Liver (tissue), 3 donors: ENCODE results near the gene CACNA1B.

Source experiments
- ATF3 ChIP-seq: IDR thresholded peaks from 2 replicates; pipeline ENCODE4 v1.6.1; 2016; ENCODE audit warnings: antibody characterized with exemption
- CTCF ChIP-seq: fragments of 150-350 bp; IDR thresholded peaks from 2 replicates; pipeline ENCODE4 v1.5.1; 2017; ENCODE audit warnings: improper control_type of control experiment, low read depth, low read length; ENCODE audit not compliant: missing input control
- EGR1 ChIP-seq, 2 donors: IDR thresholded peaks; 2 replicates each; pipeline ENCODE4 v1.6.1; 2016 to 2018; ENCODE audit warnings: antibody characterized with exemption in 2 of 2, low read depth in 2 of 2
- GABPA ChIP-seq, 2 donors: IDR thresholded peaks in 1 of 2; conservative IDR thresholded peaks in 1 of 2; 2 replicates each; pipeline ENCODE4 v1.6.1; 2016; ENCODE audit warnings: antibody characterized with exemption in 2 of 2, mild to moderate bottlenecking in 1 of 2, moderate library complexity in 1 of 2
- JUND ChIP-seq, 2 donors: IDR thresholded peaks; 2 replicates each; pipeline ENCODE4 v1.6.1; 2016; ENCODE audit warnings: antibody characterized with exemption in 2 of 2
- RAD21 ChIP-seq, 2 donors: IDR thresholded peaks; 2 replicates each; pipeline ENCODE4 v1.6.1; 2016; ENCODE audit warnings: antibody characterized with exemption in 2 of 2, mild to moderate bottlenecking in 2 of 2
- RXRA ChIP-seq, 2 donors: IDR thresholded peaks; 2 replicates each; pipeline ENCODE4 v1.6.1; 2017 to 2018; ENCODE audit warnings: antibody characterized with exemption in 2 of 2, mild to moderate bottlenecking in 1 of 2
- SP1 ChIP-seq: IDR thresholded peaks from 2 replicates; pipeline ENCODE4 v1.6.1; 2018; ENCODE audit warnings: antibody characterized with exemption, mild to moderate bottlenecking
- TAF1 ChIP-seq: conservative IDR thresholded peaks from 2 replicates; pipeline ENCODE4 v1.6.1; 2016; ENCODE audit warnings: antibody characterized with exemption, mild to moderate bottlenecking
- YY1 ChIP-seq: IDR thresholded peaks from 2 replicates; pipeline ENCODE4 v1.6.1; 2016; ENCODE audit warnings: antibody characterized with exemption, mild to moderate bottlenecking
- TF ChIP-seq, protein P1 (sequence below): IDR thresholded peaks from 2 replicates; pipeline ENCODE4 v1.6.1; 2016; ENCODE audit warnings: antibody characterized with exemption
- TF ChIP-seq, protein P2 (sequence below): IDR thresholded peaks from 2 replicates; pipeline ENCODE4 v1.6.1; 2016; ENCODE audit warnings: antibody characterized with exemption, mild to moderate bottlenecking
- TF ChIP-seq, protein P3 (sequence below): IDR thresholded peaks from 2 replicates; pipeline ENCODE4 v1.6.1; 2016; ENCODE audit warnings: antibody characterized with exemption
- donor health status: healthy.
- donor health status: healthy.

GRCh38 chr9:137900584-137901310 lies 23.2 kb downstream of the CACNA1B start:
- TF ChIP-seq RAD21 (IDR thresholded peaks at IDR 0.05), result no peak
- TF ChIP-seq, protein P1, sequence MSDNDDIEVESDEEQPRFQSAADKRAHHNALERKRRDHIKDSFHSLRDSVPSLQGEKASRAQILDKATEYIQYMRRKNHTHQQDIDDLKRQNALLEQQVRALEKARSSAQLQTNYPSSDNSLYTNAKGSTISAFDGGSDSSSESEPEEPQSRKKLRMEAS, result no peak
- TF ChIP-seq TAF1, result no peak
- TF ChIP-seq ATF3, result no peak
- no peak for TF ChIP-seq CTCF
- TF ChIP-seq SP1, result no peak
- TF ChIP-seq, protein P2, sequence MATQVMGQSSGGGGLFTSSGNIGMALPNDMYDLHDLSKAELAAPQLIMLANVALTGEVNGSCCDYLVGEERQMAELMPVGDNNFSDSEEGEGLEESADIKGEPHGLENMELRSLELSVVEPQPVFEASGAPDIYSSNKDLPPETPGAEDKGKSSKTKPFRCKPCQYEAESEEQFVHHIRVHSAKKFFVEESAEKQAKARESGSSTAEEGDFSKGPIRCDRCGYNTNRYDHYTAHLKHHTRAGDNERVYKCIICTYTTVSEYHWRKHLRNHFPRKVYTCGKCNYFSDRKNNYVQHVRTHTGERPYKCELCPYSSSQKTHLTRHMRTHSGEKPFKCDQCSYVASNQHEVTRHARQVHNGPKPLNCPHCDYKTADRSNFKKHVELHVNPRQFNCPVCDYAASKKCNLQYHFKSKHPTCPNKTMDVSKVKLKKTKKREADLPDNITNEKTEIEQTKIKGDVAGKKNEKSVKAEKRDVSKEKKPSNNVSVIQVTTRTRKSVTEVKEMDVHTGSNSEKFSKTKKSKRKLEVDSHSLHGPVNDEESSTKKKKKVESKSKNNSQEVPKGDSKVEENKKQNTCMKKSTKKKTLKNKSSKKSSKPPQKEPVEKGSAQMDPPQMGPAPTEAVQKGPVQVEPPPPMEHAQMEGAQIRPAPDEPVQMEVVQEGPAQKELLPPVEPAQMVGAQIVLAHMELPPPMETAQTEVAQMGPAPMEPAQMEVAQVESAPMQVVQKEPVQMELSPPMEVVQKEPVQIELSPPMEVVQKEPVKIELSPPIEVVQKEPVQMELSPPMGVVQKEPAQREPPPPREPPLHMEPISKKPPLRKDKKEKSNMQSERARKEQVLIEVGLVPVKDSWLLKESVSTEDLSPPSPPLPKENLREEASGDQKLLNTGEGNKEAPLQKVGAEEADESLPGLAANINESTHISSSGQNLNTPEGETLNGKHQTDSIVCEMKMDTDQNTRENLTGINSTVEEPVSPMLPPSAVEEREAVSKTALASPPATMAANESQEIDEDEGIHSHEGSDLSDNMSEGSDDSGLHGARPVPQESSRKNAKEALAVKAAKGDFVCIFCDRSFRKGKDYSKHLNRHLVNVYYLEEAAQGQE, result no peak
- no peak for TF ChIP-seq GABPA (IDR thresholded peaks at IDR 0.05 in 1 of 2, conservative IDR thresholded peaks at IDR 0.05 in 1 of 2)
- TF ChIP-seq YY1, result no peak
- TF ChIP-seq RXRA (IDR thresholded peaks at IDR 0.05), result no peak
- TF ChIP-seq EGR1 (IDR thresholded peaks at IDR 0.05; ENCODE audit: low read depth in 2 of 2), result no peak
- TF ChIP-seq JUND (IDR thresholded peaks at IDR 0.05), result no peak
- TF ChIP-seq, protein P3, sequence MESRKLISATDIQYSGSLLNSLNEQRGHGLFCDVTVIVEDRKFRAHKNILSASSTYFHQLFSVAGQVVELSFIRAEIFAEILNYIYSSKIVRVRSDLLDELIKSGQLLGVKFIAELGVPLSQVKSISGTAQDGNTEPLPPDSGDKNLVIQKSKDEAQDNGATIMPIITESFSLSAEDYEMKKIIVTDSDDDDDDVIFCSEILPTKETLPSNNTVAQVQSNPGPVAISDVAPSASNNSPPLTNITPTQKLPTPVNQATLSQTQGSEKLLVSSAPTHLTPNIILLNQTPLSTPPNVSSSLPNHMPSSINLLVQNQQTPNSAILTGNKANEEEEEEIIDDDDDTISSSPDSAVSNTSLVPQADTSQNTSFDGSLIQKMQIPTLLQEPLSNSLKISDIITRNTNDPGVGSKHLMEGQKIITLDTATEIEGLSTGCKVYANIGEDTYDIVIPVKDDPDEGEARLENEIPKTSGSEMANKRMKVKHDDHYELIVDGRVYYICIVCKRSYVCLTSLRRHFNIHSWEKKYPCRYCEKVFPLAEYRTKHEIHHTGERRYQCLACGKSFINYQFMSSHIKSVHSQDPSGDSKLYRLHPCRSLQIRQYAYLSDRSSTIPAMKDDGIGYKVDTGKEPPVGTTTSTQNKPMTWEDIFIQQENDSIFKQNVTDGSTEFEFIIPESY, result no peak
